Fibroblast of lung (primary cell): ENCODE data around the gene CNDP2. TPM values are rescaled to one million over a fixed set of nuclear protein-coding genes. Genes with fewer than 3 reads are reported as not detected.

Source experiments
- DNase-seq, 2 donors: peaks; one replicate each; pipeline versions ENCODE4 v3.0.0 to v3.0.0-alpha.2; 2010; ENCODE audit warnings: low read depth in 2 of 2
- H2AFZ ChIP-seq: 2 replicates; pipeline ENCODE4 v1.5.1; 2012; ENCODE audit warnings: low read length, control low read depth, inconsistent platforms
- H3K27ac ChIP-seq: 2 replicates; pipeline ENCODE4 v1.5.1; 2011; ENCODE audit warnings: low read length, control low read depth; ENCODE audit not compliant: insufficient read depth
- H3K27me3 ChIP-seq: 2 replicates; pipeline ENCODE4 v1.5.1; 2011; ENCODE audit warnings: mild to moderate bottlenecking, low read length; ENCODE audit not compliant: control insufficient read depth, insufficient read depth
- H3K36me3 ChIP-seq: 2 replicates; pipeline ENCODE4 v1.5.1; 2011; ENCODE audit warnings: low read length; ENCODE audit not compliant: control insufficient read depth, insufficient read depth
- H3K4me1 ChIP-seq: 2 replicates; pipeline ENCODE4 v1.5.1; 2011; ENCODE audit warnings: low read length; ENCODE audit not compliant: control insufficient read depth, insufficient read depth; ENCODE audit errors: extremely low read depth
- H3K4me2 ChIP-seq: 2 replicates; pipeline ENCODE4 v1.5.1; 2011; ENCODE audit warnings: low read length, control low read depth; ENCODE audit not compliant: insufficient read depth; ENCODE audit errors: extremely low read depth
- H3K4me3 ChIP-seq, 4 experiments: fragments of 200-600 bp in 1 of 4; sonication (generic) in 1 of 4; replicated peaks in 1 of 4; 2 replicates each; pipeline ENCODE4 v1.5.1; 2011 to 2016; ENCODE audit warnings: low read length in 4 of 4, low read depth in 3 of 4, mild to moderate bottlenecking in 3 of 4, control low read depth in 2 of 4, inconsistent platforms in 1 of 4, mixed read lengths in 1 of 4; ENCODE audit not compliant: insufficient read depth in 1 of 4; ENCODE audit errors: control extremely low read depth in 1 of 4
- H3K79me2 ChIP-seq: 2 replicates; pipeline ENCODE4 v1.5.1; 2012; ENCODE audit warnings: mild to moderate bottlenecking, low read length, inconsistent platforms; ENCODE audit not compliant: control insufficient read depth, insufficient read depth
- H3K9ac ChIP-seq: 2 replicates; pipeline ENCODE4 v1.5.1; 2011; ENCODE audit warnings: mild to moderate bottlenecking, low read length, control low read depth; ENCODE audit not compliant: insufficient read depth
- H3K9me3 ChIP-seq: 2 replicates; pipeline ENCODE4 v1.5.1; 2012; ENCODE audit warnings: low read depth, low read length; ENCODE audit not compliant: control insufficient read depth, insufficient read depth
- H4K20me1 ChIP-seq: 2 replicates; pipeline ENCODE4 v1.5.1; 2011; ENCODE audit warnings: low read length; ENCODE audit not compliant: control insufficient read depth, insufficient read depth; ENCODE audit errors: extremely low read depth
- EZH2 ChIP-seq: IDR thresholded peaks from 2 replicates; pipeline ENCODE4 v1.5.1; 2012; ENCODE audit warnings: low read length, control low read depth, mild to moderate bottlenecking; ENCODE audit errors: missing control alignments
- polyA plus RNA-seq, 2 donors: library from polyadenylated mRNA; depleted of rRNA in 1 of 2; stranded (reverse) in 1 of 2; unstranded in 1 of 2; fragments of >200 nt; gene quantifications; 2 replicates each; pipeline ENCODE4 v1.2.1, GENCODE V29; 2011 to 2012; ENCODE audit warnings: missing spikeins in 1 of 2
- total RNA-seq: library from RNA; depleted of rRNA; stranded (reverse); fragments of >200 nt; gene quantifications from 2 replicates; pipeline ENCODE4 v1.2.1, GENCODE V29; 2014
- TF ChIP-seq, protein P1 (sequence below), 2 donors: IDR thresholded peaks in 1 of 2; conservative IDR thresholded peaks in 1 of 2; 1 replicate in 1 of 2; 2 replicates in 1 of 2; pipeline ENCODE4 v1.5.1; 2011 to 2012; ENCODE audit warnings: low read length in 2 of 2, control low read depth in 1 of 2, inconsistent platforms in 1 of 2, low read depth in 1 of 2, mild to moderate bottlenecking in 1 of 2

Gene CNDP2
- total and polyA plus RNA-seq, 2 donors (not counting 1 experiment from before 2014, with no cell fraction given): 41.8 to 69.8 TPM

DNA sequence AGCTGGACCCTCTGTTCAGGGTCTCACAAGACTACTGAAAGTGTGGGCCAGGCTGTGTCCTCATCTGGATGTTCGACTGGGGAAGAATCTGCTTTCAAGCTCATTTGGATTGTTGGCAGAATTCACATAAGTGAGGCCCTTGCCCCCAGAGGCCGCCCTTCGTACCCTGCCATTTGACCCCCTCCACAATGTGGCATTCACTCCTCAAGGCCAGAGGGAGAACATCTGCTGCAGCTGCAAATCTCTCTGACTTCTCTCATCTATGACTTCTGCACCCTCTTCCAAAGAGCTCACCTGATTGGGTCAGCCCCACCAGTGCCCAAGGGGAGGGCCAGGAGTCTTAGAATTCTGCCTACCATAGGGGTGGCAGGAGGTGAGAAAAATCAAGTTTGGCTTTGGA, 3.9 kb upstream of the CNDP2 start:
- Histone ChIP-seq H3K4me2 (no peak overlapping the region), H3K9ac (no peak overlapping the region), H4K20me1 (no peaks in the 10 kb centered on the region), H3K27me3 (peaks cover 9% of the 10 kb centered on the region), H3K4me3 (no peak overlapping the region), H3K9me3 (no peaks in the 10 kb centered on the region), H3K4me1 (no peaks in the 10 kb centered on the region), H3K79me2 (peaks cover 6% of the 10 kb centered on the region), H3K36me3 (no peaks in the 10 kb centered on the region), H2AFZ (no peak overlapping the region), H3K27ac (no peak overlapping the region)
- no peak for TF ChIP-seq EZH2
- TF ChIP-seq, protein P1, sequence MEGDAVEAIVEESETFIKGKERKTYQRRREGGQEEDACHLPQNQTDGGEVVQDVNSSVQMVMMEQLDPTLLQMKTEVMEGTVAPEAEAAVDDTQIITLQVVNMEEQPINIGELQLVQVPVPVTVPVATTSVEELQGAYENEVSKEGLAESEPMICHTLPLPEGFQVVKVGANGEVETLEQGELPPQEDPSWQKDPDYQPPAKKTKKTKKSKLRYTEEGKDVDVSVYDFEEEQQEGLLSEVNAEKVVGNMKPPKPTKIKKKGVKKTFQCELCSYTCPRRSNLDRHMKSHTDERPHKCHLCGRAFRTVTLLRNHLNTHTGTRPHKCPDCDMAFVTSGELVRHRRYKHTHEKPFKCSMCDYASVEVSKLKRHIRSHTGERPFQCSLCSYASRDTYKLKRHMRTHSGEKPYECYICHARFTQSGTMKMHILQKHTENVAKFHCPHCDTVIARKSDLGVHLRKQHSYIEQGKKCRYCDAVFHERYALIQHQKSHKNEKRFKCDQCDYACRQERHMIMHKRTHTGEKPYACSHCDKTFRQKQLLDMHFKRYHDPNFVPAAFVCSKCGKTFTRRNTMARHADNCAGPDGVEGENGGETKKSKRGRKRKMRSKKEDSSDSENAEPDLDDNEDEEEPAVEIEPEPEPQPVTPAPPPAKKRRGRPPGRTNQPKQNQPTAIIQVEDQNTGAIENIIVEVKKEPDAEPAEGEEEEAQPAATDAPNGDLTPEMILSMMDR (conservative IDR thresholded peaks at IDR 0.05 in 1 of 2, IDR thresholded peaks at IDR 0.05 in 1 of 2; ENCODE audit: low read depth in 1 of 2, low read length in 2 of 2): no peak
- DNase-seq: no peak

DNA sequence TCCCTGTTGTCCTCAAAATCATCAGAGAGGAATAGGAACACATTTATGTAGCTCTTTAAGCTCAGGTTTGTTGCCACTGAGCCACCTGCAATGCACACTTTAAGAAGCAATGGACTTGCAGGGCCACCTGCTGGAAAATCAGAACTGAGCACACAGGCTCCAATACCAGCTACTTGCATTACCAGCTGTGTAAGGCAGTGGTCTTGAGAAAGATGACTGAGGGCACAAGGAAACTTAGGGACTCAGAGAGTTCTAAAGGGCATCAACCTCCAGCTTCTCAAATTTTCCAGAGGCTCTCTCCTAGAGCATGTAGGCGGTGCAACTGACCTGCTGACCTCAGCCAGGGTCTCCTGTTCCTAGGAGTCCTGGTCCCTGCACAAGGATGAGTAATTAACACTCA, 2.5 kb upstream of the CNDP2 start:
- H4K20me1 ChIP-seq: no peaks in the 10 kb centered on the region
- H3K4me3 ChIP-seq: no peak overlapping the region
- no peak overlapping the region for H3K27ac ChIP-seq
- no peak overlapping the region for H3K9ac ChIP-seq
- H3K4me1 ChIP-seq: no peaks in the 10 kb centered on the region
- no peak overlapping the region for H2AFZ ChIP-seq
- no peaks in the 10 kb centered on the region for H3K36me3 ChIP-seq
- peak; percentile 41 to 67 for DNase-seq
- H3K27me3 ChIP-seq: peaks cover 9% of the 10 kb centered on the region
- no peaks in the 10 kb centered on the region for H3K9me3 ChIP-seq
- peaks cover 12% of the 10 kb centered on the region for H3K79me2 ChIP-seq
- no peak overlapping the region for H3K4me2 ChIP-seq
- TF ChIP-seq, protein P1 (conservative IDR thresholded peaks at IDR 0.05 in 1 of 2, IDR thresholded peaks at IDR 0.05 in 1 of 2; ENCODE audit: low read depth in 1 of 2, low read length in 2 of 2): peak; percentile 24 to 27
- TF ChIP-seq EZH2: no peak

DNA sequence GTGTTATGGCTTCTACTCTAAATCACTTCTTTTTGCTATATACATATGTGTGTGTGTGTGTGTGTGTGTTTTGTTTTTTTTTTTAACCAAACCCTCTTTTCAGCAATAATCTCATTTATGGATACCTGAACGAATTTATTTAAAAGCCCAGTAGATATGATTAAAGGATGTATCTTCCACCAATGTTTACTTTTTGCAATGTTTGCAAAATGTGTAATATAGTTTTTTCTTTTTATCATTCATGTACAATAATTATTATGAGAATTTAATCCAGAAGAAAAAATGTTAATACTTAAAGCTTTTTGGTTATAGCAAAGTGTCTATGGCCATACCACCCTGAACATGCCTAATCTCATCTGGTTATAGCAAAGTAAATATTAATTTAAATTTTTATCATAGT, 1.6 kb upstream of the CNDP2 start:
- Histone ChIP-seq H3K79me2 (peaks cover 17% of the 10 kb centered on the region), H3K4me3 (no peak overlapping the region), H3K36me3 (no peaks in the 10 kb centered on the region), H2AFZ (no peak overlapping the region), H4K20me1 (no peaks in the 10 kb centered on the region), H3K4me2 (no peak overlapping the region), H3K4me1 (peaks cover 2% of the 10 kb centered on the region), H3K9me3 (no peaks in the 10 kb centered on the region), H3K9ac (no peak overlapping the region), H3K27ac (no peak overlapping the region), H3K27me3 (peaks cover 4% of the 10 kb centered on the region)
- TF ChIP-seq, protein P1 (conservative IDR thresholded peaks at IDR 0.05 in 1 of 2, IDR thresholded peaks at IDR 0.05 in 1 of 2; ENCODE audit: low read depth in 1 of 2, low read length in 2 of 2): no peak
- TF ChIP-seq EZH2: no peak
- DNase-seq: no peak
